HG02678 (cell line): ENCODE data around the gene KRT85.
"Not testable (repeated sequence)": the region's sequence is repeated elsewhere in the genome, so short reads cannot be mapped to it uniquely, and the experiment has no call there.

Experiments used
- ATAC-seq: cut with Tn5 transposase; IDR thresholded peaks from one replicate; pipeline ENCODE4 v1.9.1; 2021; ENCODE audit warnings: mild to moderate bottlenecking, moderate library complexity; ENCODE audit not compliant: unreplicated experiment

Gene KRT85

GRCh38 chr12:52327830-52328500 is 39.3 kb downstream of the KRT85 start:
- ATAC-seq, result no peak

- peak; percentile 93 for ATAC-seq
Measured at GRCh38 chr12:52327052-52327829, 40.0 kb downstream of the KRT85 start.

GRCh38 chr12:52324153-52324444 is 43.2 kb downstream of the KRT85 start:
- no peak for ATAC-seq

DNA sequence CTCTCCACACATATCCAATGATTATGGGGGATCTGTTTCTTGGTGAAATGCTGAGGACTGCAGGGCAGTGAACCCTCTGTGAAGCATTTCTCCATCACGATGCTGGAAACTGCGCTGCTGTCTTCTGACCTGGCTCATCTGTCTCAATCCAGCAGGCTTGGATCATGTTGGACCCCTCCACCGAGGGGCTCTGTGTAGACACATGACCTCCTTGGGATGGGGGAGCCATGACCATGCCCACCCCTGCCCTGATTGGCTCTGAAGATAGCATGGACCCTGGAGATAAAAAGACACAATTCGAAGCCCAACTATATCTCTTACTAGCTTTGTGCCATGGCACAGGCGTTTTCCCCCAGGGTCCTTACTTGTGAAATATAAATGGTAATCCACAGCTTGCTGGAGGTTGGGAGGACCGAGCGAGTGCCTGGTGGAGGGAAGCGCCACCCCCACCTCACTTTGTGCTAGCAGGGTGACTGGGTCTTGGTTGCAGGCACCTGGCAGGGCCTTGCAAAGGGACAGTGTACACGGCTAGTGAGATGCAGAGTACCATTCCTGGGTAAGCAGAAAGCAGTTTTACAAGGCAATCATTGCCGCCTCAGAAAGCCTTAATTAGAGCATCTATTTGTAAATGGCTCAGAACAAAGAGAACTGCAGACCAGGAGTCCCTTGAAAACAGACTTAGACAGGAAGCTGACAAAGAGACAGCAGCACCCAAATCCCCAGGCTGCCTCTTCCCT is 43.7 kb downstream of the KRT85 start:
- no peak for ATAC-seq

GRCh38 chr12:52323001-52323400 is 44.3 kb downstream of the KRT85 start:
- no peak for ATAC-seq

- ATAC-seq, result no peak
Measured at GRCh38 chr12:52322069-52322468, 45.2 kb downstream of the KRT85 start.

DNA sequence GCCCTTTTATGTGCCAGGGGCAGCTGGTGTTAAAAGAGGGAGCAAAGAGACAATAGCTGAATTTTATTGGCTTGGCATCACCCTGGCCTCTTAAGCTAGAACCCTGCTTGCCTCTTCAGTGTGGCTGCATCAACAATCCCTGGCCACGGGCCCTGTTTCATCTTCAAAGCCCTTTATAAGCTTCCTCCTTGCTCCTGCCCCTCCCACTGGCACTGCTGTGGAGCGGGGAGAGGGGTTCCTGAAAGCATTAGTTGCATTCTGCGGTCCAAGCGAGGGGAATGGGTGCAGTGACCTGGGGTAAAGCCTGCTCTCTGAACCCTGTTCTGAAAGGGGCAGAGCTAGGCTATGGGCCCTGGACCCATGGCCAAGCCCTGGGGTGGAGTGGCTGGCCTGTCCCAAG is 45.9 kb downstream of the KRT85 start:
- no peak for ATAC-seq

DNA sequence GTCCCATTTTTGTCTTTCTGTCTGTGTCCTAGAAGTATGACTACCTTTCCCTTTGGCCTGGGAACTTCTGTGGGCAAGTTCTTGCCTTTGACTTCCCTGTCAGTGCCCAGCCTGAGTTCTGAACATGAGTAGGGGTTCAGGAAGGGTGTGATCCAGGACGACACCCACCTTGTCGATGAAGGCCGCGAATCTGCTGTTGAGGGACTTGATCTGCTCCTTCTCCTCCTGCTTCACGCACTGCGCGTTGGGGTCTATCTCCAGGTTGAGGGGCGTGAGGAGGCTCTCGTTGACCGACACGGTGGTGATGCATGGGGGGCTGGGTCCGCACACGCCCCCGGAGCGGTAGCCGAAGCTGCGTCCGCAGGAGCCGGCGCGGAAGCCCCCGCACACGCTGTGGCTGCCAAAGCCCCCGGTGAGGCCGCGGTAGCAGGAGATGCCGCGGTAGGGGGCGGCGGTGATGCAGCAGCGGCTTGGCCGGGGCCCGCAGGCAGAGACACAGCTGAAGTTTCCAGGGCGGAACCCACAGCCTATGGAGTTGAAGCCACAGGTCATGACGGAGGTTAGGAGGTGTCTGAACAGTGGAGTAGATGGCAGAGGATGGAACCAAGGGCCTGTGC is 46.4 kb downstream of the KRT85 start, which contains the start of gene KRT83:
Gene KRT83, minus strand, starts transcription at position 615 of the 617 bp plus-strand sequence. Its CDS starts 63 bp downstream, at position 552.
- no peak for ATAC-seq

- no peak for ATAC-seq
Measured at GRCh38 chr12:52319097-52319496, 48.2 kb downstream of the KRT85 start.

DNA sequence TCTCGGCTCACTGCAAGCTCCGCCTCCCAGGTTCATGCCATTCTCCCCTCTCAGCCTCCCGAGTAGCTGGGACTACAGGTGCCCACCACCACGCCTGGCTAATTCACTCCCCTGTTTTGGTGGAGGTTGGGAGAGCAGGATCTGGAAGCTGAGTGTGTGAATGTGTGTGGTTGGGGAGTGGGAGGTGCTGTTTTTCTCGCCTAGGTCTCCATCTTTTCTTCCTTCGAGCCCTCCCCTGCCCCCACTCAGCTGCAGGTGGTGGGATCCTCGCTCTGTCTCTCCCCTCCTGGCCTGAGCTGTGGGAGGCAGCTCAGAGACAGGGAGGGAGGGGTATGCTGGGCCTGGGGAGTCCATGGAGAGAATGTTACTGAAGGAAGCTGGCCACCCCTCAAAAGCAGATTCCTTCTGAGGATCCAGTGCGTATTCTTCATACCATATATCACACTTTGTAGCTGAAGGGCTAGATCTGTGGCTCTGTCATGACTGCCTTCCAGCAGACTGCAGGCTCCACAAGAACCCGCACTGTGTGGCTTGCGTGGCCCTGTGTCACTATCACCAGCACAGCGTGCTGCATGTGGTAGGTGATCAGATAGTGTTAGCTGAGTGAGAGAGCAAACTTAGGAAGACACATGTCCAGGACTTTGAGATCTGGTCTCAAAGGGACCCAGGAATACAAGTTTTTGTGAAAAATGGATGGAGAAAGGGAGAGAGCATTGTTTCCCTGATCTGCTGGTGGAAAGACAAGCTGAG is 48.9 kb downstream of the KRT85 start:
- no peak for ATAC-seq

- no peak for ATAC-seq
Measured at GRCh38 chr12:52317468-52318052, 49.7 kb downstream of the KRT85 start.

DNA sequence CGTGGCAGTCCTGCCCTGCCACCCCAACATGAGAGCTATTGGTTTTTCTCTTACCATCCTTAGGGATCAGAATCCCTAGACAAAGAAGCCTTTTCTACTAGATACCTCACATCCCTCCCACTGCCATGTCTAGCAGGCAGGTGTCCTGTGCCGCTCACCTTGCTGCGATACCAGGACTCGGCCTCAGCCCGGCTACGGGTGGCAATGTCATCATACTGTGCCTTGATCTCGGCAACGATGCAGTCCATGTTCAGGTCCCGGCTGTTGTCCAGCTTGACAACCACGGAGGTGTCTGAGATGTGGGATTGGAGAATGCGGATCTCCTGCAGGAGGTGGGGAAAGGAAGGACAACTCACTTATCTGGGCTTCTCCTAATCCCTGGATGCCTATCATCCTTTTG is 50.6 kb downstream of the KRT85 start:
- ATAC-seq, result no peak

- ATAC-seq, result no peak
Measured at GRCh38 chr12:52316290-52316689, 51.0 kb downstream of the KRT85 start.

DNA sequence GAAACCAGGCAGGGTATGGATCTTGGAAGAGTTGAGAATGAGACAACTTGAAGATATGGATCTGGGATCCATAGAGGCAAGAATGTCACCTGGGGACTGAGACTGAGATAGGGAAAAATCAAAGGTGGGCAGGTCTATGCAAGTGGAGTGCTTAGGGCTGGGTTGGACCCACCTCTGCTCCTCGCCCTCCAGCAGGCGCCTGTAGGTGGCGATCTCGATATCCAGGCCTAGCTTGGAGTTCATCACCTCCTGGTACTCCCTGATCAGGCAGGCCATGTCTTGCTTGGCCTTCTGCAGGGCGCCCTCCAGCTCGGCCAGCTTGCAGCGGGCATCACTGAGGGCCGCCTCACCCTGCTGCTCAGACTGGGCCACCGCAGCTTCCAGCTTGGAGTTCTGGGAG is 51.6 kb downstream of the KRT85 start:
- ATAC-seq, result not testable (repeated sequence)

GRCh38 chr12:52314511-52314910 is 52.8 kb downstream of the KRT85 start:
- ATAC-seq, result no peak

- ATAC-seq, result no peak
Measured at GRCh38 chr12:52313926-52314325, 53.4 kb downstream of the KRT85 start.

GRCh38 chr12:52313461-52313860 is 53.8 kb downstream of the KRT85 start:
- no peak for ATAC-seq

DNA sequence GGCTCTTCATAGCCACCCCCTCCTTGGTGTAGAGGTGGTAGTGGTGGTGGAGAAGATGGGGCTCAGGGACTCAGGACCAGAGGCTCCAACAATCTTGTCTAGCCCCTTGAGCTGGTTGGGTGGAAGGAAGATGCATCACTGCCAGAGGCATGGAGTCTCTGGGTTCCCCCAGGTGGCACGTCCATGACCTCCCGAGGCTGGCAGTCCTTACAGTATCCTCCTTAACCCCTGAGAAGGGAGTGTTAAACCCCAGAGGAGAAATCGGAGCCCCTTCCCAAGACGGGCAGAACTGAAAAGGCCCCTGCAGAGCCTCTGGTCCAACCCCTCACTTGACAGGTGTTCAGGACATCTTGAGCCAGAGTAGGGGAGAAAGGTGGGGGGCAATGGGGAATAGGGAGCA is 55.2 kb downstream of the KRT85 start:
- ATAC-seq, result no peak

- no peak for ATAC-seq
Measured at GRCh38 chr12:52311285-52311648, 56.0 kb downstream of the KRT85 start.

- ATAC-seq, result no peak
Measured at GRCh38 chr12:52310622-52311284, 56.5 kb downstream of the KRT85 start.
